ENCODE results near the gene SMU1.

- TF ChIP-seq, protein P1, sequence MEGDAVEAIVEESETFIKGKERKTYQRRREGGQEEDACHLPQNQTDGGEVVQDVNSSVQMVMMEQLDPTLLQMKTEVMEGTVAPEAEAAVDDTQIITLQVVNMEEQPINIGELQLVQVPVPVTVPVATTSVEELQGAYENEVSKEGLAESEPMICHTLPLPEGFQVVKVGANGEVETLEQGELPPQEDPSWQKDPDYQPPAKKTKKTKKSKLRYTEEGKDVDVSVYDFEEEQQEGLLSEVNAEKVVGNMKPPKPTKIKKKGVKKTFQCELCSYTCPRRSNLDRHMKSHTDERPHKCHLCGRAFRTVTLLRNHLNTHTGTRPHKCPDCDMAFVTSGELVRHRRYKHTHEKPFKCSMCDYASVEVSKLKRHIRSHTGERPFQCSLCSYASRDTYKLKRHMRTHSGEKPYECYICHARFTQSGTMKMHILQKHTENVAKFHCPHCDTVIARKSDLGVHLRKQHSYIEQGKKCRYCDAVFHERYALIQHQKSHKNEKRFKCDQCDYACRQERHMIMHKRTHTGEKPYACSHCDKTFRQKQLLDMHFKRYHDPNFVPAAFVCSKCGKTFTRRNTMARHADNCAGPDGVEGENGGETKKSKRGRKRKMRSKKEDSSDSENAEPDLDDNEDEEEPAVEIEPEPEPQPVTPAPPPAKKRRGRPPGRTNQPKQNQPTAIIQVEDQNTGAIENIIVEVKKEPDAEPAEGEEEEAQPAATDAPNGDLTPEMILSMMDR (IDR thresholded peaks at IDR 0.05), result no peak
- TF ChIP-seq POLR2A (IDR thresholded peaks at IDR 0.05), result no peak
Measured at GRCh38 chr9:33011831-33012230, 64.6 kb downstream of the SMU1 start.
